ENCODE results near the gene CACNA1A. TPM values are rescaled to one million over a fixed set of nuclear protein-coding genes. Genes with fewer than 3 reads are reported as not detected.

The CACNA1A gene
- total RNA-seq, 2 experiments from 2014 or later = 0.47 to 0.54 TPM

GRCh38 chr19:13252569-13253335, 253.5 kb downstream of the CACNA1A start:
- no peaks in the 10 kb centered on the region for H3K9me3 Mint-ChIP-seq
- peaks cover 15% of the 10 kb centered on the region for H3K27me3 Mint-ChIP-seq
- H3K4me3 Mint-ChIP-seq = no peak overlapping the region
- no peak for DNase-seq
- no peak overlapping the region for H3K27ac Mint-ChIP-seq
- no peaks in the 10 kb centered on the region for H3K4me1 Mint-ChIP-seq
- H3K36me3 Mint-ChIP-seq = no peaks in the 10 kb centered on the region

- Mint-ChIP-seq H3K36me3 (no peaks in the 10 kb centered on the region), H3K4me1 (peaks cover 18% of the 10 kb centered on the region)
These were observed 261.4 kb downstream of the CACNA1A start for GRCh38 chr19:13244920-13245319.

GRCh38 chr19:13241231-13242104, 264.8 kb downstream of the CACNA1A start:
- H3K27ac Mint-ChIP-seq = peak overlapping the region; percentile 73
- H3K27me3 Mint-ChIP-seq = no peaks in the 10 kb centered on the region
- no peaks in the 10 kb centered on the region for H3K36me3 Mint-ChIP-seq
- peaks cover 18% of the 10 kb centered on the region for H3K4me1 Mint-ChIP-seq
- peak overlapping the region; percentile 16 for H3K4me3 Mint-ChIP-seq
- DNase-seq = peak; percentile 43
- peaks cover under 1% of the 10 kb centered on the region for H3K9me3 Mint-ChIP-seq

More at GRCh38 chr19:13244920-13245319, 261.4 kb downstream of the CACNA1A start:
- H3K27ac Mint-ChIP-seq = no peak overlapping the region
- no peak overlapping the region for H3K4me3 Mint-ChIP-seq
- no peak for DNase-seq
- peaks cover 1% of the 10 kb centered on the region for H3K9me3 Mint-ChIP-seq
- H3K27me3 Mint-ChIP-seq = no peaks in the 10 kb centered on the region

- H3K4me1 Mint-ChIP-seq = peaks cover 18% of the 10 kb centered on the region
- H3K27ac Mint-ChIP-seq = peak overlapping the region; percentile 73
- DNase-seq = no peak
- peaks cover 3% of the 10 kb centered on the region for H3K36me3 Mint-ChIP-seq
- H3K9me3 Mint-ChIP-seq = peaks cover 3% of the 10 kb centered on the region
- no peaks in the 10 kb centered on the region for H3K27me3 Mint-ChIP-seq
- peak overlapping the region; percentile 16 for H3K4me3 Mint-ChIP-seq
These were observed 265.8 kb downstream of the CACNA1A start for GRCh38 chr19:13240312-13241022.

- Mint-ChIP-seq H3K4me3 (no peak overlapping the region), H3K9me3 (peaks cover 5% of the 10 kb centered on the region), H3K36me3 (peaks cover 5% of the 10 kb centered on the region), H3K27ac (no peak overlapping the region), H3K4me1 (peaks cover 29% of the 10 kb centered on the region), H3K27me3 (no peaks in the 10 kb centered on the region)
- DNase-seq = no peak
These were observed 267.3 kb downstream of the CACNA1A start for GRCh38 chr19:13238891-13239534.

DNA sequence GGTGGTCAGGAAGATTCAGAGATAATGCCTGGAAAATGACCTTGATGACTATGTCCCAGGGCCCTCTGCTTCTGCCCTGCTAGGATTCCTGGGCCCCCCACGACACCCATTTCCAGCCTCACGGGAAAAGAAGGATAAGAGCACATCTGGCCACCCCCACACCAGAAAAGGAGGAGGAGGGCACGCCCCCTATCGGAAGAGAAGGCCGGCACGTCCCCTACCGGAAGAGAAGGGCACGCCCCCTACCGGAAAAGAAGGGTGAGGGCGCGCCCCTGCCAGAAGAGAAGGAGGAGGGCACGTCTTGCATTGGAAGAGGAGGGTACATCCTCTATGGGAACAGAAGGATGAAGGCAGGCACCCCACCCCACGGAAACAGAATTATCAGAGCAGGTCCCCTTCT, 271.8 kb downstream of the CACNA1A start:
- Mint-ChIP-seq H3K9me3 (peaks cover 5% of the 10 kb centered on the region), H3K27me3 (no peaks in the 10 kb centered on the region), H3K4me1 (peaks cover 10% of the 10 kb centered on the region), H3K27ac (peak overlapping the region; percentile 69), H3K4me3 (peak overlapping the region; percentile 29), H3K36me3 (peaks cover 5% of the 10 kb centered on the region)
- DNase-seq = peak; percentile 74

GRCh38 chr19:13231663-13232062, 274.6 kb downstream of the CACNA1A start:
- no peak overlapping the region for H3K27ac Mint-ChIP-seq
- H3K36me3 Mint-ChIP-seq = peaks cover 6% of the 10 kb centered on the region
- no peak for DNase-seq
- peaks cover 10% of the 10 kb centered on the region for H3K4me1 Mint-ChIP-seq
- H3K27me3 Mint-ChIP-seq = no peaks in the 10 kb centered on the region
- peaks cover 5% of the 10 kb centered on the region for H3K9me3 Mint-ChIP-seq
- H3K4me3 Mint-ChIP-seq = no peak overlapping the region

DNA sequence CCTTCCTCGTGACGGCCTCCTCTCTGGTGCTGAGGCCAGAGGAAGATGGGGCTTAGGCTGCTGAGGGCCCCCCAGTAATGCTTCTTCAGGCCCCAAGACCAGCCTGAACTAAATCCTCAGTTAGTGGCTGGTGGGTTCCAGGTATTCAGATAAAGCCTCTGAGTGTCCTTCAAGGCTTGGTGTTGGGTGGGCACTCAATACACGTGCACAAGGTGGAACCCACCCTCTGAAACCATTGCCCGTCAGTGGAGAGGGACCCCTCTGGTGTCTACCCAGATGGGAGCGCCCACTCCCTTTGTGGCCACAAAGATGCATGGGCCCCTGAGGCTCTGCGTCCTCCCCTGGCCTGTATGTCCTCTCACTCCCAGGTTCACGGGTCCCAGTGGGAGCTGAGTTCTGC, 277.0 kb downstream of the CACNA1A start:
- no peak for DNase-seq
- no peaks in the 10 kb centered on the region for H3K9me3 Mint-ChIP-seq
- H3K4me1 Mint-ChIP-seq = peaks cover under 1% of the 10 kb centered on the region
- H3K36me3 Mint-ChIP-seq = peaks cover 1% of the 10 kb centered on the region
- H3K27ac Mint-ChIP-seq = no peak overlapping the region
- H3K4me3 Mint-ChIP-seq = no peak overlapping the region
- no peaks in the 10 kb centered on the region for H3K27me3 Mint-ChIP-seq

GRCh38 chr19:13228561-13228960, 277.7 kb downstream of the CACNA1A start:
- Mint-ChIP-seq H3K36me3 (peaks cover 1% of the 10 kb centered on the region), H3K4me1 (no peaks in the 10 kb centered on the region), H3K27ac (no peak overlapping the region), H3K27me3 (no peaks in the 10 kb centered on the region), H3K9me3 (no peaks in the 10 kb centered on the region), H3K4me3 (no peak overlapping the region)
- no peak for DNase-seq

- Mint-ChIP-seq H3K36me3 (peaks cover 1% of the 10 kb centered on the region), H3K4me3 (no peak overlapping the region), H3K4me1 (no peaks in the 10 kb centered on the region), H3K27ac (no peak overlapping the region), H3K27me3 (no peaks in the 10 kb centered on the region), H3K9me3 (no peaks in the 10 kb centered on the region)
- DNase-seq = no peak
These were observed 279.3 kb downstream of the CACNA1A start for GRCh38 chr19:13226983-13227382.

- no peak overlapping the region for H3K4me3 Mint-ChIP-seq
- no peaks in the 10 kb centered on the region for H3K4me1 Mint-ChIP-seq
- no peaks in the 10 kb centered on the region for H3K9me3 Mint-ChIP-seq
- H3K27me3 Mint-ChIP-seq = no peaks in the 10 kb centered on the region
- no peak for DNase-seq
- H3K27ac Mint-ChIP-seq = no peak overlapping the region
- peaks cover 1% of the 10 kb centered on the region for H3K36me3 Mint-ChIP-seq
These were observed 280.1 kb downstream of the CACNA1A start for GRCh38 chr19:13225973-13226865.

DNA sequence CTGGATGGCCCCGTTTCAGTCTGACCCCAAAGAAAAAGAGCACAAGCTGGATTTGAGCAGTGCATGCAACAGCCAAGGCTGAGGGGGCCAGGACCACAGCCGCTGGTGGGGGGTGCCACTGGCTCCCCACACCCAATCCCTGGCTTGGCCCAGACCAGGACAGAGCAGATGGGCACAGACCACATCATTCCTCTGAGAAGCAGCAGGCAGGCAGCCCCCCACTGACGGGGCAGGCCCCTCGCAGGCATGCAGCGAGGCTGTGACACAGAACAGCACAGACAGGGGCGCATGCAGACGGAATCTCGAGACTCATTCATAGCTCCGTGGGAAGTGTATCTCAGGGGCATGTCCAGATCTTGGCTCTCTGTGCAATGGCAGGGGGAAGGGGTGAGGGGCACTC, 281.2 kb downstream of the CACNA1A start:
- H3K4me3 Mint-ChIP-seq = no peak overlapping the region
- no peak for DNase-seq
- H3K9me3 Mint-ChIP-seq = no peaks in the 10 kb centered on the region
- peaks cover 3% of the 10 kb centered on the region for H3K4me1 Mint-ChIP-seq
- H3K27me3 Mint-ChIP-seq = no peaks in the 10 kb centered on the region
- peaks cover 1% of the 10 kb centered on the region for H3K36me3 Mint-ChIP-seq
- H3K27ac Mint-ChIP-seq = no peak overlapping the region

DNA sequence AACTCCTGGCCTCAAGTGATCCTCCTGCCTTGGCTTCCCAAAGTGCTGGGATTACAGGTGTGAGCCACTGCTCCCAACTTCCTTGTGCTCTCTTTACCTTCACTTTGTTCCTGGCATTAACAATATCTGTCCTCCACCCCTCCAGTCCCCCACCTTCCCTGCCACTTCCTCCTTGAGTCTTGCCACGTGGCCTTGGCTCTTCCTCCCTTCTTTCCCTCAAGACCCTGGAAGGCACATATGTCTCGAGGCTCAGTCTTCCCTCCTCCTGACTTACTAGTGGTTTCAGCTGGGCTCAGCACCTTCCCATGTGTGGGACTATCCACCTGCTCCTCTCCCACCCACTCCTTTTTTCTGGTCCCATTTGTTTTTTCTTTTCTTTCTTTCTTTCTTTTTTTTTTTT, 285.4 kb downstream of the CACNA1A start:
- DNase-seq = no peak
- H3K9me3 Mint-ChIP-seq = no peaks in the 10 kb centered on the region
- no peak overlapping the region for H3K27ac Mint-ChIP-seq
- peaks cover 6% of the 10 kb centered on the region for H3K4me1 Mint-ChIP-seq
- no peaks in the 10 kb centered on the region for H3K36me3 Mint-ChIP-seq
- H3K27me3 Mint-ChIP-seq = no peaks in the 10 kb centered on the region
- no peak overlapping the region for H3K4me3 Mint-ChIP-seq

Measured in activated naive CD8-positive, alpha-beta T cell treated with anti-CD3 and anti-CD28 coated beads for 36 hours (primary cell).